Neural cell (in vitro differentiated cells): Measurements from ENCODE around the gene TMEM255B. TPM values are rescaled to one million over a fixed set of nuclear protein-coding genes. Genes with fewer than 3 reads are reported as not detected.

Source experiments
- H2AFZ ChIP-seq: fragments of 200-600, 300-800 bp; sonication (generic), shearing (Covaris generic); 2 replicates; pipeline ENCODE4 v1.6.0; 2014; ENCODE audit warnings: low read depth, mild to moderate bottlenecking, antibody characterized with exemption, low read length, moderate library complexity
- H3F3A ChIP-seq: fragments of 200-600 bp; shearing (Covaris generic); 2 replicates; pipeline ENCODE4 v1.6.1; 2016; ENCODE audit warnings: mild to moderate bottlenecking, moderate library complexity, mixed read lengths, antibody characterized with exemption, low read length; ENCODE audit not compliant: insufficient read depth, poor library complexity, severe bottlenecking
- H3K27ac ChIP-seq: fragments of 200-600, 300-800 bp; sonication (generic), shearing (Covaris generic); 2 replicates; pipeline ENCODE4 v1.5.1; 2014; ENCODE audit warnings: mild to moderate bottlenecking, low read length, moderate library complexity
- H3K27me3 ChIP-seq: fragments of 300-800, 200-600 bp; sonication (generic), shearing (Covaris generic); 2 replicates; pipeline ENCODE4 v1.6.0; 2014; ENCODE audit warnings: mild to moderate bottlenecking, low read depth, low read length, moderate library complexity; ENCODE audit not compliant: insufficient read depth
- H3K36me3 ChIP-seq: fragments of 300-800, 200-600 bp; sonication (generic), shearing (Covaris generic); 2 replicates; pipeline ENCODE4 v1.5.1; 2014; ENCODE audit warnings: mild to moderate bottlenecking, antibody characterized with exemption, low read length, moderate library complexity; ENCODE audit not compliant: insufficient read depth
- H3K4me2 ChIP-seq: fragments of 300-800, 200-600 bp; sonication (generic), shearing (Covaris generic); 2 replicates; pipeline ENCODE4 v1.6.0; 2014; ENCODE audit warnings: mild to moderate bottlenecking, low read length
- H3K4me3 ChIP-seq: fragments of 300-800, 200-600 bp; sonication (generic), shearing (Covaris generic); 2 replicates; pipeline ENCODE4 v1.5.1; 2014; ENCODE audit warnings: mild to moderate bottlenecking, low read length, moderate library complexity
- H3K79me2 ChIP-seq: fragments of 200-600 bp; shearing (Covaris generic); replicated peaks from 2 replicates; pipeline ENCODE4 v1.6.0; 2014; ENCODE audit warnings: mild to moderate bottlenecking, low read length, moderate library complexity; ENCODE audit not compliant: insufficient read depth
- H3K9ac ChIP-seq: fragments of 300-800, 200-600 bp; sonication (generic), shearing (Covaris generic); 2 replicates; pipeline ENCODE4 v1.6.1; 2016; ENCODE audit warnings: mild to moderate bottlenecking, low read length, mixed read lengths
- H3K9me2 ChIP-seq: fragments of 200-600 bp; shearing (Covaris generic); 2 replicates; pipeline ENCODE4 v1.6.1; 2016; ENCODE audit warnings: mild to moderate bottlenecking, low read length, mixed read lengths; ENCODE audit not compliant: insufficient read depth
- H3K9me3 ChIP-seq: fragments of 200-600, 300-800 bp; sonication (generic), shearing (Covaris generic); 2 replicates; pipeline ENCODE4 v1.6.1; 2016; ENCODE audit warnings: mild to moderate bottlenecking, mixed run types, low read length, moderate library complexity, mixed read lengths
- H4K20me1 ChIP-seq: fragments of 200-600 bp; shearing (Covaris generic); 2 replicates; pipeline ENCODE4 v1.6.1; 2016; ENCODE audit warnings: mild to moderate bottlenecking, mixed run types; ENCODE audit not compliant: insufficient read depth
- EP300 ChIP-seq: fragments of 450-650 bp; conservative IDR thresholded peaks from 2 replicates; pipeline ENCODE4 v1.6.1; 2014; ENCODE audit warnings: antibody characterized with exemption, mild to moderate bottlenecking, moderate library complexity; ENCODE audit not compliant: poor library complexity, severe bottlenecking
- EZH2 ChIP-seq: fragments of 200-600, 300-800 bp; shearing (Covaris generic), sonication (generic); IDR thresholded peaks from 2 replicates; pipeline ENCODE4 v1.6.1; 2014; ENCODE audit warnings: antibody characterized with exemption, low read length, borderline replicate concordance, mild to moderate bottlenecking; ENCODE audit not compliant: insufficient read depth, poor library complexity, severe bottlenecking
- MXI1 ChIP-seq: fragments of 450-650 bp; conservative IDR thresholded peaks from 2 replicates; pipeline ENCODE4 v1.6.1; 2014; ENCODE audit warnings: antibody characterized with exemption, mild to moderate bottlenecking; ENCODE audit not compliant: poor library complexity, severe bottlenecking
- POLR2AphosphoS5 ChIP-seq: IDR thresholded peaks from 2 replicates; pipeline ENCODE4 v1.6.1; 2012
- RAD21 ChIP-seq: fragments of 450-650 bp; conservative IDR thresholded peaks from 2 replicates; pipeline ENCODE4 v1.6.1; 2014; ENCODE audit warnings: antibody characterized with exemption, mild to moderate bottlenecking, moderate library complexity
- TAF1 ChIP-seq: IDR thresholded peaks from 2 replicates; pipeline ENCODE4 v1.6.1; 2012; ENCODE audit warnings: low read depth
- polyA plus RNA-seq: library from polyadenylated mRNA; depleted of rRNA; stranded (reverse); fragments of >200 nt; gene quantifications from 2 replicates; pipeline ENCODE4 v1.2.3, GENCODE V29; 2014
- TF ChIP-seq, protein P1 (sequence below): IDR thresholded peaks from 2 replicates; pipeline ENCODE4 v1.6.1; 2012; ENCODE audit warnings: borderline replicate concordance
- TF ChIP-seq, protein P2 (sequence below): fragments of 450-650 bp; IDR thresholded peaks from 2 replicates; pipeline ENCODE4 v1.5.1; 2014; ENCODE audit warnings: antibody characterized with exemption, mild to moderate bottlenecking, moderate library complexity; ENCODE audit not compliant: poor library complexity, severe bottlenecking

The TMEM255B gene
- polyA plus RNA-seq, 1 donor from 2014 or later: not detected

DNA sequence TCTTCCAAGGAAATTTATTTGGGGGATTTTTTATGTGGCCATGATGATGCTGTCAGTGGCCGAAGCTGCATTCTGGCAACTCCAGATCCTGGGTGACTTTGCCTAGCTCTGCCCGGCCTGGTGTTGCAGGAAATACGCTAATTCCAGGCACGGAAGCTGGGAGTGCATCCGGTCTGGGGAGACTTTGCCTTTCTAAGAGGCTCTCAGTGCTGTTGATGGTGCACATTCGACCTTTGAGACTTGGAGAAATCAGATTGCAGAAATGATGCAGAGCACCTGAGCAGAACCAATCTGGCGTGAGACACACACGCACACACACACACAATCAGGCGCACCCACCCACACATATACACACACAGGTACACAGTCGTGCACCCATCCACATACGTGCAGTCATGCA lies 5.9 kb upstream of the TMEM255B start:
- Histone ChIP-seq H2AFZ (no peak overlapping the region), H3K27ac (no peak overlapping the region)
- TF ChIP-seq, protein P1, sequence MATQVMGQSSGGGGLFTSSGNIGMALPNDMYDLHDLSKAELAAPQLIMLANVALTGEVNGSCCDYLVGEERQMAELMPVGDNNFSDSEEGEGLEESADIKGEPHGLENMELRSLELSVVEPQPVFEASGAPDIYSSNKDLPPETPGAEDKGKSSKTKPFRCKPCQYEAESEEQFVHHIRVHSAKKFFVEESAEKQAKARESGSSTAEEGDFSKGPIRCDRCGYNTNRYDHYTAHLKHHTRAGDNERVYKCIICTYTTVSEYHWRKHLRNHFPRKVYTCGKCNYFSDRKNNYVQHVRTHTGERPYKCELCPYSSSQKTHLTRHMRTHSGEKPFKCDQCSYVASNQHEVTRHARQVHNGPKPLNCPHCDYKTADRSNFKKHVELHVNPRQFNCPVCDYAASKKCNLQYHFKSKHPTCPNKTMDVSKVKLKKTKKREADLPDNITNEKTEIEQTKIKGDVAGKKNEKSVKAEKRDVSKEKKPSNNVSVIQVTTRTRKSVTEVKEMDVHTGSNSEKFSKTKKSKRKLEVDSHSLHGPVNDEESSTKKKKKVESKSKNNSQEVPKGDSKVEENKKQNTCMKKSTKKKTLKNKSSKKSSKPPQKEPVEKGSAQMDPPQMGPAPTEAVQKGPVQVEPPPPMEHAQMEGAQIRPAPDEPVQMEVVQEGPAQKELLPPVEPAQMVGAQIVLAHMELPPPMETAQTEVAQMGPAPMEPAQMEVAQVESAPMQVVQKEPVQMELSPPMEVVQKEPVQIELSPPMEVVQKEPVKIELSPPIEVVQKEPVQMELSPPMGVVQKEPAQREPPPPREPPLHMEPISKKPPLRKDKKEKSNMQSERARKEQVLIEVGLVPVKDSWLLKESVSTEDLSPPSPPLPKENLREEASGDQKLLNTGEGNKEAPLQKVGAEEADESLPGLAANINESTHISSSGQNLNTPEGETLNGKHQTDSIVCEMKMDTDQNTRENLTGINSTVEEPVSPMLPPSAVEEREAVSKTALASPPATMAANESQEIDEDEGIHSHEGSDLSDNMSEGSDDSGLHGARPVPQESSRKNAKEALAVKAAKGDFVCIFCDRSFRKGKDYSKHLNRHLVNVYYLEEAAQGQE: no peak
- TF ChIP-seq RAD21: no peak
- TF ChIP-seq, protein P2, sequence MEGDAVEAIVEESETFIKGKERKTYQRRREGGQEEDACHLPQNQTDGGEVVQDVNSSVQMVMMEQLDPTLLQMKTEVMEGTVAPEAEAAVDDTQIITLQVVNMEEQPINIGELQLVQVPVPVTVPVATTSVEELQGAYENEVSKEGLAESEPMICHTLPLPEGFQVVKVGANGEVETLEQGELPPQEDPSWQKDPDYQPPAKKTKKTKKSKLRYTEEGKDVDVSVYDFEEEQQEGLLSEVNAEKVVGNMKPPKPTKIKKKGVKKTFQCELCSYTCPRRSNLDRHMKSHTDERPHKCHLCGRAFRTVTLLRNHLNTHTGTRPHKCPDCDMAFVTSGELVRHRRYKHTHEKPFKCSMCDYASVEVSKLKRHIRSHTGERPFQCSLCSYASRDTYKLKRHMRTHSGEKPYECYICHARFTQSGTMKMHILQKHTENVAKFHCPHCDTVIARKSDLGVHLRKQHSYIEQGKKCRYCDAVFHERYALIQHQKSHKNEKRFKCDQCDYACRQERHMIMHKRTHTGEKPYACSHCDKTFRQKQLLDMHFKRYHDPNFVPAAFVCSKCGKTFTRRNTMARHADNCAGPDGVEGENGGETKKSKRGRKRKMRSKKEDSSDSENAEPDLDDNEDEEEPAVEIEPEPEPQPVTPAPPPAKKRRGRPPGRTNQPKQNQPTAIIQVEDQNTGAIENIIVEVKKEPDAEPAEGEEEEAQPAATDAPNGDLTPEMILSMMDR: no peak
- TF ChIP-seq TAF1: no peak

DNA sequence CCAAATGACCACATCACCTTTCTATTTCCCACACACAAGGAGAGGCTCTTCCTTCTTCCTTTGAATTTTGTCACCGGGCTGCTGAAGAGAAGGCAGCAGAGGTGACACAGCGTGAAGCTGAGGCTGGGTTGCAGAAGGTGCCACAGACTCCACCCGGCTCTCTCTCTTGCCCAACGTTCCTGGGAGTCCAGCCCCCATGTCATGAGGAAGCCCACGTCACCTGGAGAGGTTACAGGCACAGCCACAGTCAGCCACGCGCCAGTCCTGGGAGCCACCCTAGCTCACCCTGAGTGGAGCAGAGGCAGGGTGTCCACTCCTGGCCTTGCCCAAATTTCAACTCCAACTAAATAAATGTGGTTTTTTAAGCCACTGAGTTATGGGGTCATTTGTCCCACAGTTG lies 4.8 kb upstream of the TMEM255B start:
- Histone ChIP-seq H4K20me1 (no peaks in the 10 kb centered on the region), H3K27me3 (peaks cover 13% of the 10 kb centered on the region), H3K9ac (no peak overlapping the region), H3K36me3 (no peaks in the 10 kb centered on the region), H3K9me2 (no peaks in the 10 kb centered on the region), H3K4me2 (no peak overlapping the region), H3F3A (peaks cover under 1% of the 10 kb centered on the region), H3K79me2 (no peaks in the 10 kb centered on the region), H3K9me3 (no peaks in the 10 kb centered on the region), H3K27ac (no peak overlapping the region), H3K4me3 (no peak overlapping the region), H2AFZ (no peak overlapping the region)
- TF ChIP-seq POLR2AphosphoS5 (no peak), MXI1 (no peak), EP300 (no peak), TAF1 (no peak), EZH2 (no peak)
- TF ChIP-seq, protein P2: no peak

More for the DNA sequence above, 5.9 kb upstream of the TMEM255B start:
- peaks cover 4% of the 10 kb centered on the region for H3K27me3 ChIP-seq
- H3K79me2 ChIP-seq: no peaks in the 10 kb centered on the region
- H3K9me2 ChIP-seq: no peaks in the 10 kb centered on the region
- no peak overlapping the region for H3K4me3 ChIP-seq
- no peaks in the 10 kb centered on the region for H3F3A ChIP-seq
- no peak overlapping the region for H3K9ac ChIP-seq
- no peaks in the 10 kb centered on the region for H4K20me1 ChIP-seq
- H3K36me3 ChIP-seq: no peaks in the 10 kb centered on the region
- H3K4me2 ChIP-seq: no peak overlapping the region
- no peaks in the 10 kb centered on the region for H3K9me3 ChIP-seq
